GM12891 (cell line): ENCODE data around the gene ABCC9.

Experiments
- POLR2A ChIP-seq: IDR thresholded peaks from 2 replicates; pipeline ENCODE4 v1.6.1; 2011; ENCODE audit warnings: low read depth, low read length, control low read depth
- POLR2AphosphoS5 ChIP-seq: IDR thresholded peaks from 2 replicates; pipeline ENCODE4 v1.6.1; 2011; ENCODE audit warnings: low read depth, low read length, control low read depth
- SPI1 ChIP-seq: IDR thresholded peaks from 2 replicates; pipeline ENCODE4 v1.6.1; 2011; ENCODE audit warnings: low read depth, low read length, control low read depth
- TAF1 ChIP-seq: IDR thresholded peaks from 2 replicates; pipeline ENCODE4 v1.6.1; 2011; ENCODE audit warnings: low read depth, low read length, control low read depth

DNA sequence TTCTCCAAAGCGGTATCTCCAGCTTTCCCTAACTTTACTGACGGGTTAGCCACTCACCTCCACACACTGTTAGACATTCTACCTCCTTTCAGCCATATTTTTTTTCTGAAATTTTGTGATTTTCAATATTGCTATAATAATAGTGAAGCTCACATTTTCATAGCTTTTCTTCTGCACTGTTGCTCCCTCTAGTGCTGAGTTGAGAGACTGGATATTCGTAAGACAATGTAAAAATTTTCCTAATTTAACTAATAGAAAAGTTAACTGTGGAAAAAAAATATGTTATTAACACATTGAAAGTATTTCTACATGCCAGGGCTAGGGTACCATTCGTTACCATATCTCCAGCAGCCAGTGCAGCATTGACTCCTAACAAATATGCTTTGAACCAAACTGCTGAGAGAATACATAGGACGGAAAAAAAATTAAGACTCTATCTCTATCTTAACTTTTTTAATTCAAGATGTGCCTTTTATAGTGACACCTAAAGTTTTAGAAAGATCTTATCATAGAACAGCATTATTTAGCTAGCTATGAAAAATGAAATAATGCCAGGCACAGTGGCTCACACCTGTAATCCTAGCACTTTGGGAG is 48.7 kb upstream of the ABCC9 start:
- TF ChIP-seq POLR2A (no peak), POLR2AphosphoS5 (no peak), SPI1 (no peak), TAF1 (no peak)
